Posterior vena cava (tissue), 2 donors: ENCODE measurements around the gene FGFRL1. TPM values are rescaled to one million over a fixed set of nuclear protein-coding genes. Genes with fewer than 3 reads are reported as not detected.
"Not testable (repeated sequence)": the region's sequence is repeated elsewhere in the genome, so short reads cannot be mapped to it uniquely, and the experiment has no call there.

Experiments
- DNase-seq: peaks from one replicate; pipeline ENCODE4 v3.0.0-alpha.2; 2020; ENCODE audit warnings: low spot score
- intact Hi-C, 2 donors: fragments of 100-400 bp; cut with DNase I; formaldehyde crosslinking; loops; one replicate each; pipeline versions ENCODE4 v1.14.1 to v1.14.2; 2022 to 2023
- total RNA-seq, 2 donors: library from RNA; stranded (reverse); fragmentation: NEBNext Ultra II Directional; extraction: Animal tissue kit (Norgen Biotek cat#: 25700); gene quantifications; one replicate each; pipeline ENCODE4 v1.2.1, GENCODE V29; 2021
- donor health status: DM: yes; HTN: yes; CAD: no.
- donor health status: DM: yes; HTN: yes; CAD: no.

The FGFRL1 gene
- total RNA-seq, 2 donors from 2014 or later = 16.2 to 20.7 TPM

GRCh38 chr4:972651-973424 lies 38.6 kb upstream of the FGFRL1 start:
- intact Hi-C loops = loop anchor here in 1 of 2 donors (1.0 kb wide), 1 partner anchor 74 kb away; no protein-coding TSS in a partner anchor
- no peak for DNase-seq

DNA sequence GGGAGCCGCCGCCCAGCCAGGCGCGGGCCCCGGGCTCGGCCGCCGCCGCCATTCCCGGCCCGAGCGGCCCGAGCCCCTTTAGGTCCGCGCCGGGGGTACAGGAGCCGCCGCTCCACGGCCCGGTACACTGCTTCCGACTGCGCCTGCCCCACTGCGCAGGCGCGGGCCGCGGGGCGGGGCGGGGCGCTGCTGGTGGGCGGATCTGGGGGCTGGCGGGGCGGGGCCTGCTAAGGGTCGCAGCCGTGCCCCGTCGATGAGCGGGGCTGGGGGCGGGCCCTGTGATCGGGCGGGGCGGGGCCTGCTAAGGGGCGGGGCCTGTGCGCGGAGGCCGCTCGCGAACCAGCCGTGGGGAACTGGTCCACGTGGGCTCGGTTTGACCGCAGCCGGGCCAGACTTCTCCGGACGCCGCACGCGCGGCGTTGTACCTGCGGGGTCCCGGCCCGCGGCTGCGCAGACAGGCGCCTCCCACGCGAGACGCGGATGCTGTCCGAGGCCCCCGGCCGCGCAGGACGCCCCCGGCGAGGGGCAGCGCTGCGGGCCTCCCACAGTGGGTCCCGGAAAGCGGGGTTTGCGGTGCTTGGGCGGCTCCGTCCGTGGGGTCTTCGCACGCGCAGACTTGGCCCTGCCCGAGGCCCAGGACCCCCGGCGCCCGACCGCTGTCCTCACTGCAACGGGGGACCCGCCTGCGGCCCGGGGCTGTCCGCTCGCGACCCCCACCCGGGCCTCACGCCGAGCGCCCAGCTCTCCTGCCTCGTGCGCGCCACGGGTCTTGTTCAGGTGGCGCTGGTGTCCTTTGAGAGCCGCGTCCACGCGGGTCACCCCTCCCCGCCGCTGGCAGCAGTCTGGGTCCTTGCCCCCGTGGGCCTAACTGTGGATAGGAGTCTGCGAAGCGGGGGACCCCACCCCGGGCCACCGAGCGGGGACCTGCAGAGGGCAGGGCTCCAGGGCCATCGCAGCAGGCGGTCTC lies 37.7 kb upstream of the FGFRL1 start, which contains the start of gene DGKQ:
DGKQ (minus strand) TSS at position 139 of the 967 bp plus-strand sequence; CDS start at position 52, 87 bp downstream.
- intact Hi-C loops = no loop called here
- DNase-seq = peak; percentile 96

GRCh38 chr4:974668-975067 lies 36.8 kb upstream of the FGFRL1 start:
- DNase-seq = no peak
- intact Hi-C loops = no loop called here

DNA sequence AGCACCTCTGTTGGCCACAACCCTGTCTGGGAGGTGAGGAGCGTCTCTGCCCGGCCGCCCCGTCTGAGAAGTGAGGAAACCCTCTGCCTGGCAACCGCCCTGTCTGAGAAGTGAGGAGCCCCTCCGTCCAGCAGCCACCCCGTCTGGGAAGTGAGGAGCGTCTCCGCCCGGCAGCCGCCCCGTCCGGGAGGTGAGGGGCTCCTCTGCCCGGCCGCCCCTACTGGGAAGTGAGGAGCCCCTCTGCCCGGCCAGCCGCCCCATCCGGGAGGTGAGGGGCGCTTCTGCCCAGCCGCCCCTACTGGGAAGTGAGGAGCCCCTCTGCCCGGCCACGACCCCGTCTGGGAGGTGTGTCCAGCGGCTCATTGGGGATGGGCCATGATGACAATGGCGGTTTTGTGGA lies 35.4 kb upstream of the FGFRL1 start:
- intact Hi-C loops, DNase-seq: not testable (repeated sequence)

GRCh38 chr4:978957-979701 lies 32.3 kb upstream of the FGFRL1 start:
- intact Hi-C loops = no loop called here
- DNase-seq = no peak

- DNase-seq = no peak
- intact Hi-C loops = no loop called here
Observed at GRCh38 chr4:982291-982690, 29.1 kb upstream of the FGFRL1 start.

GRCh38 chr4:982814-983213 lies 28.6 kb upstream of the FGFRL1 start:
- DNase-seq = no peak
- intact Hi-C loops = no loop called here

GRCh38 chr4:984336-985054 lies 26.9 kb upstream of the FGFRL1 start:
- intact Hi-C loops = no loop called here

DNA sequence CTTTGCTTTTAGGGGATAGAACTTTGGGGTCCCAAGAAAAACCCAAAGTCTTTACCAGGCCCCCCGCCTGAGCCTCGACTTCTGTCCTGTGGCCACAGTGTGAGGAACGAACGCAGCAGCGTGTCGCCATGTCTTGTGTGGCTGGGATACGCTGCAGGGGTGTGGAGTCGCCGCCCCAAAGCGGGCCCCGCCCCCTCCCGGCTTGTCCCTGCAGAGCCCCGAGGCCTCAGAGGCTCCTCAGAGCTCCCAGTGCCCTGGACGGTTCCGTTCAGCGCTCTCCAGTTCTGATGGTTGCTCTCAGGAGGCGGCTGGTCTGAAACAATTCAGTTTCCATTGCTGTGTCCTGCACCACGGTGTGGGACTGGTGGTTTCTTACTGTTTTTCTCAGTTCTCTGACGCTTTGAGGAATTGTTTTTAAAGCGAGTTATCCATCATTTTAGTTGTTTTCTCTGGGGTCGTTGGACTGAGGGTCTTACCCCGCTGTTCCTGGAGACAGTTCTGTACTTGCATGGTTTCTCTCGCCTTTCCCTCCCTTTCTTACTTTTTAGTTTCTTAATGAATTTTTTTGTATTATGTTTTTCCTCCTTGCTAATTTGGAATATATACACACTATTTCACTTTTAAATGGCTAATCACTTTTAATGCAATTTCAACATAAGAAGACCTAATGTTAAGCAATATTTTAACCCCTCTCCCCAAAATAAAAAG lies 26.1 kb upstream of the FGFRL1 start:
- intact Hi-C loops = no loop called here
- DNase-seq = no peak

More at GRCh38 chr4:984336-985054, 26.9 kb upstream of the FGFRL1 start:
- DNase-seq = no peak

DNA sequence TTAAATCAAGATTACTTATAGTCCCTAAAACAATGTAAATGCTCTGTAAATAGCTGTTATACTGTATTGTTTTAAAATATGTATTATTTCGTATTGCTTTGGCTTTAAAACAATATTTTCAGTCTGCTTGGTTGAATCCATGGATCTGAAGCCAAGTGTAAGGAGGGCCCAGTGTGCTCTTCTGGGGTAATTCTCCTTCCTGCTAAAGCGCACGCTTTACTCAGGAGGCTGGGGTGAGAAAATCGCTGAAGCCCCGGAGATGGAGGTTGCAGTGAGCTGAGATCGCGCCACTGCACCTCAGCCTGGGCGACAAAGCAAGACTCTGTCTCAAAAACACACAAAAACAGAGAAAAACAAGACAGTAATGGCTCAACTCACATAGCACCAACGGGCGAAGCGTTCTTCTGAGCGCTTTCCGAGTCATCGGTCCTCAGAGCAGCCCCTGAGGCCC lies 25.0 kb upstream of the FGFRL1 start:
- intact Hi-C loops = no loop called here
- no peak for DNase-seq

DNA sequence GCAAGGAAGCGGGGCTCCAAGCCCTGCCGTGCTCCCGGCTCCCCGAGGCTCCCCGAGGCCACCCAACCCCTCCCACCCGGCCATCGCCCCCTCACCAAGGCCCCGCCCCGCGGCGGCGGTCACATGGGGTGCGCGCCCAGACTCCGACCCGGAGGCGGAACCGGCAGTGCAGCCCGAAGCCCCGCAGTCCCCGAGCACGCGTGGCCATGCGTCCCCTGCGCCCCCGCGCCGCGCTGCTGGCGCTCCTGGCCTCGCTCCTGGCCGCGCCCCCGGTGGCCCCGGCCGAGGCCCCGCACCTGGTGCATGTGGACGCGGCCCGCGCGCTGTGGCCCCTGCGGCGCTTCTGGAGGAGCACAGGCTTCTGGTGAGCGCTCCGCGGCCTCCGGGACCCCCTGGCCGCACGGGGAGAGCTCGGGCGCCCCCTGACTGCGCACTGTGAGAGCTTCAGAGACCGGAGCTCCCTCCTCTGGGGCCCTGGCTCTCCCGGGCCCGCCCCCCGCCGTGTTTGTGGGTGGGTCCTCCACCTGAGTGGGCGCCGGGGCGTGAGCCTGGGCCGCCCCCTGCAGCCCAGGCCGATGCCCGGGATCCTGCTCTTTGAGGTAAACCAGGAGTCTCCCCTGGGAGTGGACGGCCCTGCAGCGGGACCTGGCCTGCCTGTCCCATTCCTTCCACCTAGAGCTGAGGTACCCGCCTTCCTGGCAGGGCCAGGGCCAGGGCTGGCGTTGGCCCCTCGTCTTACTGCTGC lies 24.4 kb upstream of the FGFRL1 start, which contains the start of gene IDUA:
IDUA (plus strand) TSS at position 166 of the 745 bp plus-strand sequence; CDS start at position 207, 41 bp downstream.
- DNase-seq = peak; percentile 93
- intact Hi-C loops = no loop called here

DNA sequence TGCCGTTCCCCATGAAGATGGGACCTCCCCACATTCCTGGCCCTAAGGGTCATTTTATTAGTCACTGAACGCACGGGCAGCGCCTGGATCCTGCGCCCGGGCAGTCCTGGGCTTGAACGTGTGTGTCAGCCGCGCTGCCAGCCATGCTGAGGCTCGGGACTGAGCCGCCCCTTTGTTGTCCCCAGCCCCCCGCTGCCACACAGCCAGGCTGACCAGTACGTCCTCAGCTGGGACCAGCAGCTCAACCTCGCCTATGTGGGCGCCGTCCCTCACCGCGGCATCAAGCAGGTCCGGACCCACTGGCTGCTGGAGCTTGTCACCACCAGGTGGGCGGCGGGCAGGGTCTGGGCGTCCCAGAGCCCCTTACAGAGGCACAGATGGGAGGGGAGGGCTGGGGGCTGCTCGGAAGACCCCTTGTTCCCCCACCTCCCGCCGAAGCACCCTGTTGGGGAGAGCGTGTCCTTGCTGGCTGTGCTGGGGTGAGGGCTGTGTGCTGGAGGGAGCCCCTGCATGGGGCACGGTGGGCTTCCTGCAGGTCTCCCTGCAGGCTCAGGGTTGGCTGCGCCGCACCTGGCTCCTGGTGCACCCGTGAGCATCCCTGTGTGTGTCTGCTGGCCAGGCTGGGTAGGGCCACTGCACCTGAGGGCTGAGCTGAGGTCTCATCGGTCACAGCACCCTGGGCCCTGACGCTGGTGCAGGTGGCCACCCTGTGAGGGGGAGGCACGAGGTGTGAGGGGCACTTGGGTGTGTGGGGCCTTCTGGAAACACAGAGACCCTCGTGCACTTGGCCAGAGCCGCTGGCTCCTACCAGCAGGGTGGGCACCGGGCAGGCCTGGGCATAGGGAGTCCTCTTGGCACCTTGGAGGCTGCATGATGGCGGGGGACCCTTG lies 23.6 kb upstream of the FGFRL1 start:
- intact Hi-C loops = no loop called here

GRCh38 chr4:988726-989721 lies 22.4 kb upstream of the FGFRL1 start:
- no peak for DNase-seq
- intact Hi-C loops = no loop called here

More for the DNA sequence above, 23.6 kb upstream of the FGFRL1 start:
- no peak for DNase-seq

- no peak for DNase-seq
Observed at GRCh38 chr4:989722-990471, 21.5 kb upstream of the FGFRL1 start.

More at GRCh38 chr4:989722-990471, 21.5 kb upstream of the FGFRL1 start:
- intact Hi-C loops = no loop called here
